ENCODE results near the gene LRRC59. TPM values are rescaled to one million over a fixed set of nuclear protein-coding genes. Genes with fewer than 3 reads are reported as not detected.

LRRC59 gene
- polyA plus RNA-seq: 100 to 1,000 TPM in 1 of 4 donors, 10 to 100 TPM in 3; 51.0 to 108 (median 64.0) TPM
- long read RNA-seq, donor 1: 0 reads
- long read RNA-seq, donor 2, transcript LRRC59-201 (7 exons, 2,910 nt): major isoform, 11 of 11 reads
- long read RNA-seq, donor 2, partial matches to known transcripts: 0 of 11 reads
- long read RNA-seq, donor 2, other reads (novel, unspliced or antisense): 0 of 11 reads
- long read RNA-seq, donor 3, transcript LRRC59-201 (7 exons, 2,910 nt): major isoform, 11 of 12 reads
- long read RNA-seq, donor 3, partial matches to known transcripts: 0 of 12 reads
- long read RNA-seq, donor 3, other reads (novel, unspliced or antisense): 0 of 12 reads
- long read RNA-seq, donor 4: 0 reads
- long read RNA-seq, donor 5, transcript LRRC59-201 (7 exons, 2,910 nt): major isoform, 12 of 12 reads
- long read RNA-seq, donor 5, partial matches to known transcripts: 0 of 12 reads
- long read RNA-seq, donor 5, other reads (novel, unspliced or antisense): 0 of 12 reads
- long read RNA-seq, donor 6, transcript LRRC59-201 (7 exons, 2,910 nt): major isoform, 20 of 20 reads
- long read RNA-seq, donor 6, partial matches to known transcripts: 0 of 20 reads
- long read RNA-seq, donor 6, other reads (novel, unspliced or antisense): 0 of 20 reads
- long read RNA-seq, donor 7, transcript LRRC59-201 (7 exons, 2,910 nt): major isoform, 19 of 19 reads
- long read RNA-seq, donor 7, partial matches to known transcripts: 0 of 19 reads
- long read RNA-seq, donor 7, other reads (novel, unspliced or antisense): 0 of 19 reads
- long read RNA-seq, donor 8: 0 reads
- long read RNA-seq, donor 9, partial matches to known transcripts: 0 of 1 reads
- long read RNA-seq, donor 9, other reads (novel, unspliced or antisense): 0 of 1 reads
- long read RNA-seq, donor 10, transcript LRRC59-201 (7 exons, 2,910 nt): major isoform, 22 of 22 reads
- long read RNA-seq, donor 10, partial matches to known transcripts: 0 of 22 reads
- long read RNA-seq, donor 10, other reads (novel, unspliced or antisense): 0 of 22 reads

- peak within 1 kb of the TSS; percentile 88 to 96 (median 93) for H3K27ac ChIP-seq (ENCODE audit: low read depth in 1 of 3, low read length in 2 of 3)
- peak within 1 kb of the TSS; percentile 80 to 99 (median 90) for H3K4me3 ChIP-seq (ENCODE audit: low read depth in 1 of 3, low read length in 3 of 3)
- no peaks in the 10 kb centered on the region for H3K9me3 ChIP-seq (ENCODE audit: control insufficient read depth in 2 of 2, insufficient read depth in 1 of 2, low read depth in 1 of 2, low read length in 1 of 2)
- H3K4me1 ChIP-seq (ENCODE audit: control insufficient read depth in 3 of 3, insufficient read depth in 2 of 3, low read depth in 1 of 3, low read length in 2 of 3): peaks cover 0 to 17% (median 2%) of the 10 kb centered on the region in 3 donors
- FAIRE-seq (no peak), DNase-seq (peak; percentile 84 to 95)
- WGBS, 3 donors: 0 to 1% (median 1%) methylated on average over 70 of the region's 70 CpGs
- H3K36me3 ChIP-seq (ENCODE audit: control insufficient read depth in 3 of 3, insufficient read depth in 2 of 3, low read depth in 1 of 3, low read length in 3 of 3): peaks cover 5 to 28% (median 12%) of the 10 kb centered on the region in 3 donors
- H3K27me3 ChIP-seq (ENCODE audit: control insufficient read depth in 3 of 3, insufficient read depth in 3 of 3, low read length in 3 of 3): no peaks in the 10 kb centered on the region
Measured at GRCh38 chr17:50397111-50397918, at the start of gene LRRC59. Gene LRRC59, minus strand, starts transcription at chr17:50397523. Its CDS starts 206 bp downstream, at chr17:50397317.

GRCh38 chr17:50445730-50446325 is 48.5 kb upstream of the LRRC59 start:
- no peaks in the 10 kb centered on the region for H3K9me3 ChIP-seq (ENCODE audit: control insufficient read depth in 2 of 2, insufficient read depth in 1 of 2, low read depth in 1 of 2, low read length in 1 of 2)
- no peak overlapping the region for H3K27ac ChIP-seq (ENCODE audit: low read depth in 1 of 3, low read length in 2 of 3)
- peaks cover 0 to 34% (median 0%) of the 10 kb centered on the region in 3 donors for H3K4me1 ChIP-seq (ENCODE audit: control insufficient read depth in 3 of 3, insufficient read depth in 2 of 3, low read depth in 1 of 3, low read length in 2 of 3)
- FAIRE-seq (no peak), DNase-seq (no peak)
- H3K36me3 ChIP-seq (ENCODE audit: control insufficient read depth in 3 of 3, insufficient read depth in 2 of 3, low read depth in 1 of 3, low read length in 3 of 3): peaks cover 0 to 3% (median 0%) of the 10 kb centered on the region in 3 donors
- H3K4me3 ChIP-seq (ENCODE audit: low read depth in 1 of 3, low read length in 3 of 3): no peak overlapping the region
- H3K27me3 ChIP-seq (ENCODE audit: control insufficient read depth in 3 of 3, insufficient read depth in 3 of 3, low read length in 3 of 3): no peaks in the 10 kb centered on the region
- WGBS, 3 donors: 43 to 57% (median 50%) methylated on average over 1 of the region's 1 CpG

GRCh38 chr17:50444841-50445715 is 47.8 kb upstream of the LRRC59 start:
- Histone ChIP-seq H3K27ac (ENCODE audit: low read depth in 1 of 3, low read length in 2 of 3) (no peak overlapping the region), H3K4me3 (ENCODE audit: low read depth in 1 of 3, low read length in 3 of 3) (no peak overlapping the region), H3K4me1 (ENCODE audit: control insufficient read depth in 3 of 3, insufficient read depth in 2 of 3, low read depth in 1 of 3, low read length in 2 of 3) (peaks cover 0 to 42% (median 0%) of the 10 kb centered on the region in 3 donors), H3K9me3 (ENCODE audit: control insufficient read depth in 2 of 2, insufficient read depth in 1 of 2, low read depth in 1 of 2, low read length in 1 of 2) (no peaks in the 10 kb centered on the region), H3K27me3 (ENCODE audit: control insufficient read depth in 3 of 3, insufficient read depth in 3 of 3, low read length in 3 of 3) (no peaks in the 10 kb centered on the region), H3K36me3 (ENCODE audit: control insufficient read depth in 3 of 3, insufficient read depth in 2 of 3, low read depth in 1 of 3, low read length in 3 of 3) (peaks cover 0 to 8% (median 0%) of the 10 kb centered on the region in 3 donors)
- 90 to 92% (median 91%) methylated on average over 6 of the region's 6 CpGs for WGBS, 3 donors
- no peak for DNase-seq
- no peak for FAIRE-seq

- H3K27ac ChIP-seq (ENCODE audit: low read depth in 1 of 3, low read length in 2 of 3): peak overlapping the region in 1 of 3 donors; percentile 19
- no peak for FAIRE-seq
- 7 to 36% (median 23%) methylated on average over 3 of the region's 3 CpGs for WGBS, 3 donors
- peak; percentile 43 to 54 for DNase-seq
- no peak overlapping the region for H3K4me3 ChIP-seq (ENCODE audit: low read depth in 1 of 3, low read length in 3 of 3)
- no peaks in the 10 kb centered on the region for H3K9me3 ChIP-seq (ENCODE audit: control insufficient read depth in 2 of 2, insufficient read depth in 1 of 2, low read depth in 1 of 2, low read length in 1 of 2)
- H3K4me1 ChIP-seq (ENCODE audit: control insufficient read depth in 3 of 3, insufficient read depth in 2 of 3, low read depth in 1 of 3, low read length in 2 of 3): peaks cover 0 to 49% (median 0%) of the 10 kb centered on the region in 3 donors
- no peaks in the 10 kb centered on the region for H3K27me3 ChIP-seq (ENCODE audit: control insufficient read depth in 3 of 3, insufficient read depth in 3 of 3, low read length in 3 of 3)
- H3K36me3 ChIP-seq (ENCODE audit: control insufficient read depth in 3 of 3, insufficient read depth in 2 of 3, low read depth in 1 of 3, low read length in 3 of 3): peaks cover 0 to 16% (median 0%) of the 10 kb centered on the region in 3 donors
Measured at GRCh38 chr17:50443505-50443974, 46.2 kb upstream of the LRRC59 start.

- DNase-seq (no peak), FAIRE-seq (no peak)
- H3K4me3 ChIP-seq (ENCODE audit: low read depth in 1 of 3, low read length in 3 of 3): no peak overlapping the region
- H3K4me1 ChIP-seq (ENCODE audit: control insufficient read depth in 3 of 3, insufficient read depth in 2 of 3, low read depth in 1 of 3, low read length in 2 of 3): peaks cover 0 to 40% (median 0%) of the 10 kb centered on the region in 3 donors
- peaks cover 0 to 23% (median 0%) of the 10 kb centered on the region in 3 donors for H3K36me3 ChIP-seq (ENCODE audit: control insufficient read depth in 3 of 3, insufficient read depth in 2 of 3, low read depth in 1 of 3, low read length in 3 of 3)
- 62 to 87% (median 75%) methylated on average over 10 of the region's 10 CpGs for WGBS, 3 donors
- peak overlapping the region in 2 of 3 donors; percentile 56 to 73 for H3K27ac ChIP-seq (ENCODE audit: low read depth in 1 of 3, low read length in 2 of 3)
- H3K27me3 ChIP-seq (ENCODE audit: control insufficient read depth in 3 of 3, insufficient read depth in 3 of 3, low read length in 3 of 3): no peaks in the 10 kb centered on the region
- H3K9me3 ChIP-seq (ENCODE audit: control insufficient read depth in 2 of 2, insufficient read depth in 1 of 2, low read depth in 1 of 2, low read length in 1 of 2): no peaks in the 10 kb centered on the region
Measured at GRCh38 chr17:50440838-50441829, 43.8 kb upstream of the LRRC59 start.

GRCh38 chr17:50440172-50440837 is 43.0 kb upstream of the LRRC59 start:
- DNase-seq (peak; percentile 72 to 84), FAIRE-seq (no peak)
- no peaks in the 10 kb centered on the region for H3K27me3 ChIP-seq (ENCODE audit: control insufficient read depth in 3 of 3, insufficient read depth in 3 of 3, low read length in 3 of 3)
- H3K4me3 ChIP-seq (ENCODE audit: low read depth in 1 of 3, low read length in 3 of 3): no peak overlapping the region
- 24 to 65% (median 30%) methylated on average over 4 of the region's 4 CpGs for WGBS, 3 donors
- peak overlapping the region in 2 of 3 donors; percentile 56 to 73 for H3K27ac ChIP-seq (ENCODE audit: low read depth in 1 of 3, low read length in 2 of 3)
- H3K9me3 ChIP-seq (ENCODE audit: control insufficient read depth in 2 of 2, insufficient read depth in 1 of 2, low read depth in 1 of 2, low read length in 1 of 2): no peaks in the 10 kb centered on the region
- peaks cover 0 to 40% (median 0%) of the 10 kb centered on the region in 3 donors for H3K4me1 ChIP-seq (ENCODE audit: control insufficient read depth in 3 of 3, insufficient read depth in 2 of 3, low read depth in 1 of 3, low read length in 2 of 3)
- peaks cover 0 to 28% (median 0%) of the 10 kb centered on the region in 3 donors for H3K36me3 ChIP-seq (ENCODE audit: control insufficient read depth in 3 of 3, insufficient read depth in 2 of 3, low read depth in 1 of 3, low read length in 3 of 3)
